K562 (cell line): Measurements from ENCODE around the gene NFATC1. TPM values are rescaled to one million over a fixed set of nuclear protein-coding genes. Genes with fewer than 3 reads are reported as not detected.

Experiments used
- ATAC-seq: fragments of 200-7000 bp; cut with Tn5 transposase; 3 replicates; pipeline ENCODE4 v1.9.1; 2020; ENCODE audit warnings: moderate library complexity
- BruUV-seq: library from RNA; stranded (reverse); fragments of 400-500 nt; replicated peaks from 2 replicates; lab custom pipeline; 2021; lab: Mats Ljungman, UMichigan
- CTCF ChIA-PET: fragments of 300-600 bp; formaldehyde crosslinking; extraction: SDS; loops from one replicate; lab custom pipeline; 2021; ENCODE audit warnings: low intra/inter-chr PET ratio; lab: Yijun Ruan, JAX
- POLR2A ChIA-PET: fragments of 300-600, 350-650 bp; sonication (Branson Sonifier 250); formaldehyde crosslinking; extraction: SDS; loops from one replicate; lab custom pipeline; 2021; ENCODE audit warnings: antibody characterized with exemption, inconsistent platforms; lab: Yijun Ruan, JAX
- DNase-seq, 4 experiments: peaks; one replicate each; pipeline versions ENCODE4 v3.0.0 to v3.0.0-alpha.2; 2011 to 2018; ENCODE audit warnings: low spot score in 3 of 4, mixed read lengths in 3 of 4; ENCODE audit errors: extremely low read depth in 1 of 4
- FAIRE-seq: peaks from 2 replicates; lab custom pipeline; 2011; peaks lifted over from hg19 to GRCh38; lab: Jason Lieb, UNC
- H2AFZ ChIP-seq: 2 replicates; pipeline ENCODE4 v1.6.0; 2011; ENCODE audit warnings: low read depth, low read length, control low read depth, inconsistent platforms
- H3K27ac ChIP-seq: fragments of 200-600 bp; 3 replicates; pipeline ENCODE4 v1.8.0; 2011; ENCODE audit warnings: low read depth, mild to moderate bottlenecking, control low read depth, inconsistent platforms, low read length, moderate library complexity, mixed read lengths; ENCODE audit errors: extremely low read depth
- H3K27me3 ChIP-seq, 2 experiments: fragments of 300-600 bp in 1 of 2; 2 replicates in 1 of 2; 3 replicates in 1 of 2; pipeline versions ENCODE4 v1.6.0 to v1.8.0; 2011; ENCODE audit warnings: inconsistent platforms in 2 of 2, low read length in 2 of 2, mild to moderate bottlenecking in 1 of 2, mixed read lengths in 1 of 2, moderate library complexity in 1 of 2; ENCODE audit not compliant: control insufficient read depth in 2 of 2, insufficient read depth in 2 of 2
- H3K36me3 ChIP-seq: fragments of 300-600 bp; 3 replicates; pipeline ENCODE4 v1.8.0; 2011; ENCODE audit warnings: mild to moderate bottlenecking, low read length, inconsistent platforms; ENCODE audit not compliant: control insufficient read depth, insufficient read depth
- H3K4me1 ChIP-seq, 2 experiments: fragments of 200-600 bp in 1 of 2; replicated peaks in 1 of 2; 2 replicates in 1 of 2; 3 replicates in 1 of 2; pipeline versions ENCODE4 v1.5.1 to v1.8.0; 2011; ENCODE audit warnings: inconsistent platforms in 2 of 2, low read length in 2 of 2, mild to moderate bottlenecking in 1 of 2, mixed read lengths in 1 of 2, moderate library complexity in 1 of 2; ENCODE audit not compliant: control insufficient read depth in 2 of 2, insufficient read depth in 2 of 2
- H3K4me2 ChIP-seq: 2 replicates; pipeline ENCODE4 v1.6.1; 2011; ENCODE audit warnings: low read length, control low read depth, inconsistent platforms, mixed read lengths; ENCODE audit not compliant: insufficient read depth
- H3K4me3 ChIP-seq: fragments of 200-600 bp; sonication (generic), shearing (Covaris generic); 2 replicates; pipeline ENCODE4 v1.5.1; 2016; ENCODE audit warnings: control low read depth, inconsistent platforms
- H3K79me2 ChIP-seq: fragments of 200-600 bp; 3 replicates; pipeline ENCODE4 v1.8.0; 2011; ENCODE audit warnings: low read length, inconsistent platforms; ENCODE audit not compliant: control insufficient read depth, insufficient read depth
- H3K9ac ChIP-seq, 2 experiments: 2 replicates each; pipeline versions ENCODE4 v1.6.0 to v1.6.1; 2011; ENCODE audit warnings: low read depth in 2 of 2, low read length in 2 of 2, control low read depth in 1 of 2, inconsistent platforms in 1 of 2, mild to moderate bottlenecking in 1 of 2, mixed read lengths in 1 of 2; ENCODE audit not compliant: insufficient read depth in 1 of 2
- H3K9me1 ChIP-seq: one replicate; pipeline ENCODE4 v1.6.0; 2011; ENCODE audit warnings: inconsistent platforms, mild to moderate bottlenecking, low read length, moderate library complexity; ENCODE audit not compliant: control insufficient read depth, insufficient read depth
- H3K9me3 ChIP-seq: replicated peaks from 2 replicates; pipeline ENCODE4 v1.5.1; 2011; ENCODE audit warnings: low read depth, low read length, inconsistent platforms; ENCODE audit not compliant: control insufficient read depth, insufficient read depth
- H4K20me1 ChIP-seq: replicated peaks from 2 replicates; pipeline ENCODE4 v1.6.1; 2011; ENCODE audit warnings: low read length, inconsistent platforms, mixed read lengths; ENCODE audit not compliant: control insufficient read depth, insufficient read depth
- AFF1 ChIP-seq, 2 experiments: fragments of 450-650 bp; IDR thresholded peaks; 2 replicates each; pipeline ENCODE4 v1.6.1; 2018; ENCODE audit warnings: mild to moderate bottlenecking in 2 of 2, low read depth in 1 of 2; ENCODE audit not compliant: partially characterized antibody in 2 of 2
- DLX4 ChIP-seq: fragments of 250-450 bp; sonication (Bioruptor Pico); IDR thresholded peaks from 2 replicates; pipeline ENCODE4 v1.6.1; 2021; ENCODE audit warnings: mild to moderate bottlenecking
- EGR1 ChIP-seq: fragments of 450-650 bp; conservative IDR thresholded peaks from 2 replicates; pipeline ENCODE4 v1.6.1; 2017; ENCODE audit warnings: mild to moderate bottlenecking
- EP300 ChIP-seq: IDR thresholded peaks from 2 replicates; pipeline ENCODE4 v1.6.1; 2012; ENCODE audit warnings: low read length, improper control_type of control experiment
- ETV1 ChIP-seq: fragments of 450-650 bp; conservative IDR thresholded peaks from 2 replicates; pipeline ENCODE4 v1.6.1; 2016; ENCODE audit warnings: missing genetic modification characterization, control low read depth, low read depth, missing compliant biosample characterization
- FOXK1 ChIP-seq: sonication (generic); formaldehyde crosslinking; IDR thresholded peaks from 2 replicates; pipeline ENCODE4 v1.8.0; 2022; ENCODE audit warnings: missing genetic modification reagents, mild to moderate bottlenecking, borderline replicate concordance
- MYBL2 ChIP-seq, 2 experiments: fragments of 450-650 bp in 1 of 2; sonication (generic) in 1 of 2; formaldehyde crosslinking in 1 of 2; IDR thresholded peaks; 2 replicates each; pipeline versions ENCODE4 v1.6.1 to v1.8.1; 2017 to 2022; ENCODE audit warnings: borderline replicate concordance in 1 of 2, inconsistent platforms in 1 of 2, low read depth in 1 of 2, mild to moderate bottlenecking in 1 of 2, missing genetic modification reagents in 1 of 2, moderate library complexity in 1 of 2
- NCOA4 ChIP-seq: fragments of 450-650 bp; IDR thresholded peaks from 2 replicates; pipeline ENCODE4 v1.6.1; 2018; ENCODE audit warnings: mild to moderate bottlenecking; ENCODE audit not compliant: partially characterized antibody
- PTRF ChIP-seq: fragments of 450-650 bp; IDR thresholded peaks from 2 replicates; pipeline ENCODE4 v1.6.1; 2016; ENCODE audit warnings: mild to moderate bottlenecking, missing genetic modification characterization, missing compliant biosample characterization
- TRIM28 ChIP-seq: fragments of 450-650 bp; IDR thresholded peaks from 2 replicates; pipeline ENCODE4 v1.6.1; 2017
- VEZF1 ChIP-seq: fragments of 200-800 bp; sonication (Bioruptor generic); IDR thresholded peaks from 2 replicates; pipeline ENCODE4 v1.6.1; 2017; ENCODE audit warnings: missing genetic modification characterization, missing compliant biosample characterization
- ZNF699 ChIP-seq: fragments of 250-450 bp; sonication (Bioruptor Pico); IDR thresholded peaks from 2 replicates; pipeline ENCODE4 v1.8.0; 2021; ENCODE audit warnings: mild to moderate bottlenecking, moderate library complexity; ENCODE audit not compliant: insufficient replicate concordance
- WGBS: fragments of 100-300 bp; shearing (Covaris generic); methylation state at CpG from one replicate; pipeline ENCODE4 v1.1.6; 2016; ENCODE audit warnings: low coverage, mixed read lengths; ENCODE audit not compliant: insufficient coverage; ENCODE audit errors: missing lambda C conversion rate; 5-methylcytosine and 5-hydroxymethylcytosine counted together
- in situ Hi-C: fragments of 300-500 bp; cut with MboI; formaldehyde crosslinking; loops from 4 replicates; pipeline ENCODE4 v1.15.0; 2018; ENCODE audit warnings: inconsistent platforms, mixed read lengths
- intact Hi-C: fragments of 100-400 bp; cut with micrococcal nuclease; formaldehyde crosslinking; loops from 2 replicates; pipeline ENCODE4 v1.14.2; 2022
- polyA plus RNA-seq, 8 experiments: library from polyadenylated mRNA; depleted of rRNA in 4 of 8; stranded (reverse) in 5 of 8; unstranded in 3 of 8; fragments of >200 nt; fragmentation: Nextera tagmentation in 2 of 8; fragmentation: Illumina TruSeq in 1 of 8; extraction: Ambion mirVana in 2 of 8; extraction: Trizol in 1 of 8; gene quantifications; 2 replicates each; pipeline versions ENCODE4 v1.2.1 to v1.2.3, GENCODE V29; 2011 to 2014; ENCODE audit warnings: inconsistent platforms in 1 of 8, missing spikeins in 1 of 8
- total RNA-seq, 7 experiments: library from RNA; depleted of rRNA in 6 of 7; stranded (reverse); fragments of >200 nt in 6 of 7; fragmentation: Illumina TruSeq in 2 of 7; extraction: Trizol in 2 of 7; gene quantifications; 2 replicates each; pipeline versions ENCODE4 v1.2.1 to v1.2.3, GENCODE V29; 2011 to 2021; ENCODE audit warnings: low replicate concordance in 1 of 7

NFATC1 gene
- total and polyA plus RNA-seq, 9 of the 15 experiments (the other 6 are each of a cell fraction or from before 2014, with no cell fraction given), result 1.1 to 16.4 (median 2.5) TPM

- TF ChIP-seq DLX4 (CRISPR knock-in tag), result no peak
- TF ChIP-seq, all 486 proteins: peak for 0
Observed at GRCh38 chr18:79385326-79385707, 10.4 kb upstream of the NFATC1 start (continued).

DNA sequence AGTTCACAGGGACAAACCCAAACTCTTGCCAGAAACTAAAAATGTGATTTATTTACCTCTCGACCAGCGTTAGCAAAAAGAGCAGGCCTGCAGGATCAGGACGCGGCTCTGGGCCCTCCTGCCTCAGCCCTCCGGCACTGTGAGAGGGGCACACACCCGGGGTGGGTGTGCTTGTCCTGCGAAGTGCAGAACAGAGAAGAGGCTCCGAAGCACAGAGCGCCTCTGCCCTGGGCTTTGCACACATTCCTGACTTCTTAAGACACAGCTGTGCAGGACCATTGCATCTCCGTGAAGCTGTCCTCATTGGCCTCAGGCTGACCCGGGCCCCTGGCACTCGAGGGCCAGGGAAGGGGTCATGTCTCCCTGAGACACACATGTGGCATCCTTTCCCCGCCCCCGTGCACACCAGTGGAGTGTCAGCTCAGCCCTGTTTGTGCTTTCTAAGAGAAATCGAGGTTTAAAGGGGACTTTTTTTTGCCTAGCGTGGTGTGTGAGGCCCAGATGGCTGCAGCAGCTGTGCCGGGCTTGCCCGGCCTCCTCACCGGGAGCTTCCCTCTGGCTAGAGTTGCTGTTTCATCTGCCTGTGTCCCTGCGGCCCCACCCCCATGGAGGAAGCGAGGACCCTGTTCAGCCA lies 9.9 kb upstream of the NFATC1 start:
- intact Hi-C loops, result no loop called here
- no peak for DNase-seq
- FAIRE-seq, result no peak
- in situ Hi-C loops, result no loop called here
- H3K27ac ChIP-seq, result no peak overlapping the region
- H3K4me2 ChIP-seq, result no peak overlapping the region
- H3K36me3 ChIP-seq, result no peaks in the 10 kb centered on the region
- WGBS, result 33% methylated on average over 12 of the region's 21 CpGs
- CTCF ChIA-PET, result interaction anchor here (0.6 kb wide), 1 partner anchor 145 kb away, joined by 4 read pairs; no protein-coding TSS in a partner anchor
- H3K27me3 ChIP-seq, result no peaks in the 10 kb centered on the region; a peak in 1 of 5 replicates
- H3K9me3 ChIP-seq, result no peaks in the 10 kb centered on the region
- H3K4me1 ChIP-seq, result peaks cover 0 to 7% of the 10 kb centered on the region in 2 experiments; a peak in 2 of 5 replicates
- no peak overlapping the region for H2AFZ ChIP-seq
- H4K20me1 ChIP-seq, result no peaks in the 10 kb centered on the region; the same call in 1 of the 2 replicates
- H3K79me2 ChIP-seq, result no peaks in the 10 kb centered on the region
- POLR2A ChIA-PET, result no interaction called here
- BruUV-seq, result no TSS peak
- H3K9ac ChIP-seq, result no peak overlapping the region
- no peaks in the 10 kb centered on the region for H3K9me1 ChIP-seq
- H3K4me3 ChIP-seq, result no peak overlapping the region
- ATAC-seq, result no peak
- TF ChIP-seq ZNF699 (CRISPR knock-in tag) (no peak), ETV1 (tag) (no peak), EGR1 (no peak), EP300 (no peak), VEZF1 (CRISPR knock-in tag) (no peak), PTRF (no peak), FOXK1 (CRISPR knock-in tag) (no peak), TRIM28 (no peak), MYBL2 (IDR thresholded peaks at IDR 0.05; ENCODE audit: low read depth) (no peak), MYBL2 (CRISPR knock-in tag; IDR thresholded peaks at IDR 0.05; ENCODE audit: borderline replicate concordance) (no peak), AFF1 (IDR thresholded peaks at IDR 0.05; ENCODE audit: low read depth in 1 of 2, partially characterized antibody in 2 of 2) (no peak), NCOA4 (no peak)
